Measurements from ENCODE around the gene CASS4. TPM values are rescaled to one million over a fixed set of nuclear protein-coding genes. Genes with fewer than 3 reads are reported as not detected.

The CASS4 gene
- total and polyA plus RNA-seq, 8 donors: 14.4 to 28.1 (median 23.4) TPM

GRCh38 chr20:56391596-56392131, 20.4 kb upstream of the CASS4 start:
- no peak for DNase-seq
- intact Hi-C loops (cut with DNase I): loop anchor here in 1 of 2 donors (10.0 kb wide), 1 partner anchor 63 kb away; no protein-coding TSS in a partner anchor

GRCh38 chr20:56392132-56392880, 19.8 kb upstream of the CASS4 start, which contains the start of the genes AURKA and CSTF1:
Gene AURKA (minus strand): TSS chr20:56392215. CDS start chr20:56388197, 4,018 bp downstream.
Gene CSTF1 (plus strand): TSS chr20:56392645. CDS start chr20:56395553, 2,908 bp downstream.
- Histone ChIP-seq H3K4me3 (peak within 1 kb of the TSS; percentile 78 to 87), H3K27me3 (no peaks in the 10 kb centered on the region), H3K9me3 (no peaks in the 10 kb centered on the region), H3K4me1 (peaks cover 14 to 32% of the 10 kb centered on the region in 2 donors), H3K36me3 (peaks cover 0 to 27% of the 10 kb centered on the region in 2 donors), H3K27ac (peak within 1 kb of the TSS; percentile 91 to 96)
- DNase-seq (peak; percentile 98 to 100 (median 99)), ATAC-seq (peak; percentile 97)
- intact Hi-C loops (cut with DNase I): loop anchor here in 1 of 2 donors (10.0 kb wide), 1 partner anchor 62 kb away; no protein-coding TSS in a partner anchor
- TF ChIP-seq CTCF (IDR thresholded peaks at IDR 0.05): no peak

More at GRCh38 chr20:56391596-56392131, 20.4 kb upstream of the CASS4 start:
- H3K4me1 ChIP-seq: peaks cover 14 to 32% of the 10 kb centered on the region in 2 donors
- peak overlapping the region; percentile 78 to 87 for H3K4me3 ChIP-seq
- no peaks in the 10 kb centered on the region for H3K9me3 ChIP-seq
- no peak for TF ChIP-seq CTCF (IDR thresholded peaks at IDR 0.05)
- peaks cover 0 to 21% of the 10 kb centered on the region in 2 donors for H3K36me3 ChIP-seq
- peak overlapping the region; percentile 91 to 96 for H3K27ac ChIP-seq
- peak; percentile 47 for ATAC-seq
- H3K27me3 ChIP-seq: no peaks in the 10 kb centered on the region

GRCh38 chr20:56392881-56393482, 19.1 kb upstream of the CASS4 start:
- DNase-seq: no peak
- peak overlapping the region; percentile 78 to 87 for H3K4me3 ChIP-seq
- peaks cover 0 to 34% of the 10 kb centered on the region in 2 donors for H3K36me3 ChIP-seq
- no peaks in the 10 kb centered on the region for H3K27me3 ChIP-seq
- H3K4me1 ChIP-seq: peaks cover 14 to 32% of the 10 kb centered on the region in 2 donors
- no peaks in the 10 kb centered on the region for H3K9me3 ChIP-seq
- peak overlapping the region; percentile 91 to 96 for H3K27ac ChIP-seq
- no peak for TF ChIP-seq CTCF (IDR thresholded peaks at IDR 0.05)
- intact Hi-C loops (cut with DNase I): loop anchor here in 1 of 2 donors (10.0 kb wide), 1 partner anchor 62 kb away; no protein-coding TSS in a partner anchor
- peak; percentile 2 for ATAC-seq

GRCh38 chr20:56393653-56394052, 18.4 kb upstream of the CASS4 start:
- H3K27ac ChIP-seq: no peak overlapping the region
- TF ChIP-seq CTCF (IDR thresholded peaks at IDR 0.05): no peak
- no peaks in the 10 kb centered on the region for H3K9me3 ChIP-seq
- DNase-seq: no peak
- ATAC-seq: no peak
- H3K4me1 ChIP-seq: peaks cover 14 to 32% of the 10 kb centered on the region in 2 donors
- H3K4me3 ChIP-seq: peak overlapping the region in 1 of 2 donors; percentile 87
- intact Hi-C loops (cut with DNase I): loop anchor here in 1 of 2 donors (10.0 kb wide), 1 partner anchor 61 kb away; no protein-coding TSS in a partner anchor
- H3K36me3 ChIP-seq: peaks cover 0 to 36% of the 10 kb centered on the region in 2 donors
- no peaks in the 10 kb centered on the region for H3K27me3 ChIP-seq
